ENCODE data around the gene SLMAP.
"Not testable (repeated sequence)": the region's sequence is repeated elsewhere in the genome, so short reads cannot be mapped to it uniquely, and the experiment has no call there.

SLMAP gene

GRCh38 chr3:57803647-57804081 lies 47.6 kb downstream of the SLMAP start:
- DNase-seq (ENCODE audit: low read depth): peak; percentile 22
- TF ChIP-seq, protein P1, sequence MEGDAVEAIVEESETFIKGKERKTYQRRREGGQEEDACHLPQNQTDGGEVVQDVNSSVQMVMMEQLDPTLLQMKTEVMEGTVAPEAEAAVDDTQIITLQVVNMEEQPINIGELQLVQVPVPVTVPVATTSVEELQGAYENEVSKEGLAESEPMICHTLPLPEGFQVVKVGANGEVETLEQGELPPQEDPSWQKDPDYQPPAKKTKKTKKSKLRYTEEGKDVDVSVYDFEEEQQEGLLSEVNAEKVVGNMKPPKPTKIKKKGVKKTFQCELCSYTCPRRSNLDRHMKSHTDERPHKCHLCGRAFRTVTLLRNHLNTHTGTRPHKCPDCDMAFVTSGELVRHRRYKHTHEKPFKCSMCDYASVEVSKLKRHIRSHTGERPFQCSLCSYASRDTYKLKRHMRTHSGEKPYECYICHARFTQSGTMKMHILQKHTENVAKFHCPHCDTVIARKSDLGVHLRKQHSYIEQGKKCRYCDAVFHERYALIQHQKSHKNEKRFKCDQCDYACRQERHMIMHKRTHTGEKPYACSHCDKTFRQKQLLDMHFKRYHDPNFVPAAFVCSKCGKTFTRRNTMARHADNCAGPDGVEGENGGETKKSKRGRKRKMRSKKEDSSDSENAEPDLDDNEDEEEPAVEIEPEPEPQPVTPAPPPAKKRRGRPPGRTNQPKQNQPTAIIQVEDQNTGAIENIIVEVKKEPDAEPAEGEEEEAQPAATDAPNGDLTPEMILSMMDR (IDR thresholded peaks at IDR 0.05; ENCODE audit: control insufficient read depth, extremely low read depth, insufficient read depth): no peak
- no peak overlapping the region for H3K4me3 ChIP-seq (ENCODE audit: low read depth, low read length)

- no peak overlapping the region for H3K4me3 ChIP-seq (ENCODE audit: low read depth, low read length)
- TF ChIP-seq, protein P1 (IDR thresholded peaks at IDR 0.05; ENCODE audit: control insufficient read depth, extremely low read depth, insufficient read depth): no peak
- DNase-seq (ENCODE audit: low read depth): no peak
Measured at GRCh38 chr3:57805266-57805665, 49.2 kb downstream of the SLMAP start.

DNA sequence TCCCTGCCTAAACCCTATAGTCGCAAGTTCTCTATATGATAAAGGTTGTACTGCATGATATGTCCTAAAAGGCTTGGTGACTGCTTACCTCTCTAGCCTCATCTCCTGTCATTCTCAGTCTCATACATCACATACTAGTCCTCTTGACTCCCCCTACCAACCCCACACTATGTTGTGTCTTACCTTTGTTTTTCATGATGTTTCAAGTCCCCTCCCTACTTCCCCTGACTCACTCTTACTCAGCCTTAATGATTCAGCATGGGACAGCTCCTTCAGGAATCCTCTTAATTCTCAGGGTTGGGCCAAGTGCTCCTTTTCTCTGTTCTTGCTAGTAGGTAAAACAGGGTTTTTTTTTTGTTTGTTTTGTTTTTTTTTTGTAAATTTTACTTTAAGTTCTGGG lies 49.6 kb downstream of the SLMAP start:
- no peak overlapping the region for H3K4me3 ChIP-seq (ENCODE audit: low read depth, low read length)
- no peak for DNase-seq (ENCODE audit: low read depth)
- TF ChIP-seq, protein P1 (IDR thresholded peaks at IDR 0.05; ENCODE audit: control insufficient read depth, extremely low read depth, insufficient read depth): no peak

- H3K4me3 ChIP-seq (ENCODE audit: low read depth, low read length); DNase-seq (ENCODE audit: low read depth): not testable (repeated sequence)
Measured at GRCh38 chr3:57806195-57806594, 50.1 kb downstream of the SLMAP start.

DNA sequence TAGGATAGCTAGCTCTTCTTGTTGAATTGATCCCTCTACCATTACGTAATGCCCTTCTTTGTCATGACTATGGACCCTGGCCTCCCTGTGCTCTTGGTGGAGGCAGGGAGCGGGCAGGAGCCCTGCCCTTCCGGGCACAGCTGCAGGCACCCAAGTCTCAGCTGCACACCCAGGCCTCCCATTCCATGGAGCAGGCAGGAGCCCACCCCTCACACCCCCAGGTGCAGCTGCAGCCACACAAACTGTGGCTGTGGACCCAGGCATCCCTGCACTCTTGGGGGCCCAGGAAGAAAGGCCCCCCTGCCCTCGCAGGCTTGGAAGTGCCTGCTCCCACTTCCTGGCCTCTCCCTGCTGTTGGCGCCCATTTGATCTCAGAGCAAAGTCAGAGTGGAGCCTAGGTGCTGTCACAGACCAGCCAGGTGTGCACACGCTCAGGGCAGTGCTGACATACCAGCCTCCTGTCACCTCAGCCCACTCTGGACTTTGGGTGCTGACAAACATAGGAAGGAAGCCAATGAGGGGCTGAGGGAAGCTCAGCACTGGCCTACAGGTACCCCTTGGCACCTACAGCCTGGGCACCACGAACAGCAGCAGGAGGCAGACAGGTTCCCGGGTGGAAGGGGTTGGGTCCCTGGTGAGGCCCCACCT lies 53.0 kb downstream of the SLMAP start:
- H3K4me3 ChIP-seq (ENCODE audit: low read depth, low read length): no peak overlapping the region
- no peak for DNase-seq (ENCODE audit: low read depth)
- TF ChIP-seq, protein P1 (IDR thresholded peaks at IDR 0.05; ENCODE audit: control insufficient read depth, extremely low read depth, insufficient read depth): no peak

DNA sequence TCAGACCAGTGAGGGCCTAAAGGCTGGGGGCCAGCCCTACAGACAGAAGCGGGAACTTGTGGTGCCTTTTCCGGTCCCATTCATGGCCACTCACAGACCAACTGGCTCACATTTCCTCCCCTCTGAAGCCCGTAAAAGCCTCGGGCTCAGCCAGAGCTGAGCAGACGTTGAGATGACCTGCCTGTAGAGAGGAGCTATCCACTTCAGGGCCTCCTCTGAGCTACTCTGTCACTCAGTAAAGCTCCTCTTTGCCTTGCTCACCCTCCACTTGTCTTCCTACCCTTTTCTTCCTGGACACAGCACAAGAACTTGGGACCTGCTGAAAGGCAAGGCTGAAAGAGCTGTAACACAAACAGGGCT lies 53.5 kb downstream of the SLMAP start:
- no peak for DNase-seq (ENCODE audit: low read depth)
- TF ChIP-seq, protein P1 (IDR thresholded peaks at IDR 0.05; ENCODE audit: control insufficient read depth, extremely low read depth, insufficient read depth): no peak

GRCh38 chr3:57810048-57810447 lies 53.9 kb downstream of the SLMAP start:
- TF ChIP-seq, protein P1 (IDR thresholded peaks at IDR 0.05; ENCODE audit: control insufficient read depth, extremely low read depth, insufficient read depth): no peak
- H3K4me3 ChIP-seq (ENCODE audit: low read depth, low read length): no peak overlapping the region
- no peak for DNase-seq (ENCODE audit: low read depth)

More for the DNA sequence above, 53.5 kb downstream of the SLMAP start:
- no peak overlapping the region for H3K4me3 ChIP-seq (ENCODE audit: low read depth, low read length)

Measured in LNCaP clone FGC (cell line).